WTC11 (cell line): ENCODE measurements around the gene NR1H3.

Experiments used
- TEAD4 ChIP-seq: sonication (generic); formaldehyde crosslinking; IDR thresholded peaks from 2 replicates; pipeline ENCODE4 v1.8.0; 2022; ENCODE audit warnings: mild to moderate bottlenecking, missing genetic modification reagents
- TF ChIP-seq, protein P1 (sequence below): fragments of 200-600 bp; IDR thresholded peaks from 2 replicates; pipeline ENCODE4 v1.8.0; 2022; ENCODE audit warnings: antibody characterized with exemption
- TF ChIP-seq, protein P2 (sequence below): sonication (generic); formaldehyde crosslinking; IDR thresholded peaks from 2 replicates; pipeline ENCODE4 v1.8.0; 2022; ENCODE audit warnings: mild to moderate bottlenecking, missing genetic modification reagents
- TF ChIP-seq, protein P3 (sequence below): sonication (generic); formaldehyde crosslinking; IDR thresholded peaks from 2 replicates; pipeline ENCODE4 v1.8.1; 2023; ENCODE audit warnings: mild to moderate bottlenecking, missing genetic modification reagents, moderate library complexity

DNA sequence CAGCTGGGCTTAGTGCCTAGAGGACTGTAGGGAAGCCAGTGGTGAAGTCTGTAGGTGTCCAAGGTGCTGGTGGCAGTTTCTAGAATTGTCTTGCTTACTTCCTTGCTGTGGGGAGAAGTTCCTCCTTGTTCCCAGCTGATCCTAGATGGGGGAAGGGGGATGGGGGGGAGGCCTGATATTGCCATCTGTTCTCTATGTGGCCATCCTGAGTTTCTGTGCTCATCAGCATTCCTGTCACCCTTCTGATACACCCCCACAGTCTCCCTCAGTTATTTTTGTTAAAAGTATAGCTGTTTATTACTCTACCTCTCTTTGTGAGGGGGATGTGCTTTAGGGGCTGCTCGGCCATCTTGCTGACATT is 48.7 kb downstream of the NR1H3 start:
- TF ChIP-seq, protein P1, sequence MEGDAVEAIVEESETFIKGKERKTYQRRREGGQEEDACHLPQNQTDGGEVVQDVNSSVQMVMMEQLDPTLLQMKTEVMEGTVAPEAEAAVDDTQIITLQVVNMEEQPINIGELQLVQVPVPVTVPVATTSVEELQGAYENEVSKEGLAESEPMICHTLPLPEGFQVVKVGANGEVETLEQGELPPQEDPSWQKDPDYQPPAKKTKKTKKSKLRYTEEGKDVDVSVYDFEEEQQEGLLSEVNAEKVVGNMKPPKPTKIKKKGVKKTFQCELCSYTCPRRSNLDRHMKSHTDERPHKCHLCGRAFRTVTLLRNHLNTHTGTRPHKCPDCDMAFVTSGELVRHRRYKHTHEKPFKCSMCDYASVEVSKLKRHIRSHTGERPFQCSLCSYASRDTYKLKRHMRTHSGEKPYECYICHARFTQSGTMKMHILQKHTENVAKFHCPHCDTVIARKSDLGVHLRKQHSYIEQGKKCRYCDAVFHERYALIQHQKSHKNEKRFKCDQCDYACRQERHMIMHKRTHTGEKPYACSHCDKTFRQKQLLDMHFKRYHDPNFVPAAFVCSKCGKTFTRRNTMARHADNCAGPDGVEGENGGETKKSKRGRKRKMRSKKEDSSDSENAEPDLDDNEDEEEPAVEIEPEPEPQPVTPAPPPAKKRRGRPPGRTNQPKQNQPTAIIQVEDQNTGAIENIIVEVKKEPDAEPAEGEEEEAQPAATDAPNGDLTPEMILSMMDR, result no peak
- TF ChIP-seq, protein P2, sequence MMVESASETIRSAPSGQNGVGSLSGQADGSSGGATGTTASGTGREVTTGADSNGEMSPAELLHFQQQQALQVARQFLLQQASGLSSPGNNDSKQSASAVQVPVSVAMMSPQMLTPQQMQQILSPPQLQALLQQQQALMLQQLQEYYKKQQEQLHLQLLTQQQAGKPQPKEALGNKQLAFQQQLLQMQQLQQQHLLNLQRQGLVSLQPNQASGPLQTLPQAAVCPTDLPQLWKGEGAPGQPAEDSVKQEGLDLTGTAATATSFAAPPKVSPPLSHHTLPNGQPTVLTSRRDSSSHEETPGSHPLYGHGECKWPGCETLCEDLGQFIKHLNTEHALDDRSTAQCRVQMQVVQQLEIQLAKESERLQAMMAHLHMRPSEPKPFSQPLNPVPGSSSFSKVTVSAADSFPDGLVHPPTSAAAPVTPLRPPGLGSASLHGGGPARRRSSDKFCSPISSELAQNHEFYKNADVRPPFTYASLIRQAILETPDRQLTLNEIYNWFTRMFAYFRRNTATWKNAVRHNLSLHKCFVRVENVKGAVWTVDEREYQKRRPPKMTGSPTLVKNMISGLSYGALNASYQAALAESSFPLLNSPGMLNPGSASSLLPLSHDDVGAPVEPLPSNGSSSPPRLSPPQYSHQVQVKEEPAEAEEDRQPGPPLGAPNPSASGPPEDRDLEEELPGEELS (CRISPR knock-in tag), result no peak
- TF ChIP-seq, protein P3, sequence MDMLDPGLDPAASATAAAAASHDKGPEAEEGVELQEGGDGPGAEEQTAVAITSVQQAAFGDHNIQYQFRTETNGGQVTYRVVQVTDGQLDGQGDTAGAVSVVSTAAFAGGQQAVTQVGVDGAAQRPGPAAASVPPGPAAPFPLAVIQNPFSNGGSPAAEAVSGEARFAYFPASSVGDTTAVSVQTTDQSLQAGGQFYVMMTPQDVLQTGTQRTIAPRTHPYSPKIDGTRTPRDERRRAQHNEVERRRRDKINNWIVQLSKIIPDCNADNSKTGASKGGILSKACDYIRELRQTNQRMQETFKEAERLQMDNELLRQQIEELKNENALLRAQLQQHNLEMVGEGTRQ (CRISPR knock-in tag), result no peak
- no peak for TF ChIP-seq TEAD4 (CRISPR knock-in tag)
